GM21723 (cell line): Measurements from ENCODE around the gene RIPK4.
"Not testable (repeated sequence)": the region's sequence is repeated elsewhere in the genome, so short reads cannot be mapped to it uniquely, and the experiment has no call there.

Experiments used
- ATAC-seq: cut with Tn5 transposase; IDR thresholded peaks from one replicate; pipeline ENCODE4 v1.9.1; 2021; ENCODE audit warnings: mild to moderate bottlenecking, moderate library complexity; ENCODE audit not compliant: unreplicated experiment

RIPK4 gene

DNA sequence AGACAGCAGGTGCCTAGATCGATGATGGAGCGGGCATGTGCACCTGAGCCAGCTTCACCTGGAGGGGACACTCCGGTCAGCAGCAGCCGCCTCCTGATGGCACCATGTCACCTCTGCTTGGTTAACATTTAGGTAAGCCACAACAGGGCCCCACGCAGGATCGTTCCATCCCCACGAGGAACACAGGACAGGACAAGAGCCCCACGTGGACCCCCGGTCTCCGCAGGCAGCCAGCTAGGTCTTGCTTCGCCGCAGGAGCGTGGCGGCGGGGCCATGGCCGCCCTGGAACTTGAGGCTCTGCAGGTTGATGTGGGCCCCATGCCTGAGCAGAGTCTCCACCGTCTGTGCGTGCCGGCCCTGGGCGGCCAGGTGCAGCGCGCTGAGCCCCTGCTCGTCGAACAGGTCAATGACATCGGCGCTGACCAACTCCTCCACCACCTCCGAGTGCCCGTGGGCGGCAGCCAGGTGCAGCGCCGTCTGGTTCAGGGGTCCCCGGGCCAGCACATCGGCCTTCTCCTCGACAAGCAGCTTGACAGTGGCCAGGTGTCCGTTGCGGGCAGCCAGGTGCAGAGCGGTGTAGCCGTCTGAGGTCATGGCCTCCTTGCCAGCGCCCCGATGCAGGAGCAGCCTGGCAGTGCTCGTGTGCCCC lies 26.1 kb downstream of the RIPK4 start:
- ATAC-seq: no peak

GRCh38 chr21:41739936-41740335 lies 26.9 kb downstream of the RIPK4 start:
- ATAC-seq: no peak

DNA sequence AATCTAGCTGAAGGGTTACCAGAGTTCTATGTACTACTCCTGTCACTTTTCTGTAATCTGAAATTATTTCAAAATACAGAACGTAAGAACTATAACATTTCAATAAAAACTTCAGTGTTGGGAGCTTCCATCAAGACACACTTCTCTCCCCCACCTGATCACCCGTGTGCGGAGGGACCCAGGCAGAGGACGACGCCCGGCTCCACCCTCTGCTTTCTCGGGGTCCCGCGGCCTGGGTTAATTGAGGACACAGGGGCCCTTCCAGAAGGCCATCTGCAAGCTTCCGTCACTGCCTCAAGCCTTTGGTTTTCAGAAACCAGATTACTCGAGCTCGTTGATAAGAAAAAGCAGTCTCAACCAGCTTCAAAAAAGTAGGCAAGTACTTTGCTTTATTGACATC lies 27.8 kb downstream of the RIPK4 start:
- ATAC-seq: no peak

- ATAC-seq: no peak
Observed at GRCh38 chr21:41737651-41738324, 29.1 kb downstream of the RIPK4 start.

DNA sequence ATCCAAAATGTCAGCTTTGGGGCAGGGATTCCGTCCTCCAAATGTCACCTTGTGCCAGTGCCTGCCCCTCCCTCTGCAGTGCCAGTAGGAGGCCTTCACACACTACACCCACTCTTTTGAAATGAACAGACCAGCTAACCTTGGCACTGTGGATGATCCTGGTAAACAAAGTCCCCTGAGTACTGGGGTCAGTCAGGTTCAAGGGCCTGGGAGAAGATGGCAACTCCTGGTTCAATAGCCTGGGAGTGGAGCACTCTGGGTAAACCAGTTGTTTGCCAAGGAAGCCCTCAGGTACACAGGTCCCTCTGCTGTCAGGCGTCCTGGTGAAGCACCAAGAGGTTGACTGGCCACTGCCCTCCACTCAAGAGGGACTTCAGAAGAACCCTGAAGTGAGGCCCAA lies 30.4 kb downstream of the RIPK4 start:
- ATAC-seq: no peak

GRCh38 chr21:41733951-41734689 lies 32.7 kb downstream of the RIPK4 start:
- no peak for ATAC-seq

DNA sequence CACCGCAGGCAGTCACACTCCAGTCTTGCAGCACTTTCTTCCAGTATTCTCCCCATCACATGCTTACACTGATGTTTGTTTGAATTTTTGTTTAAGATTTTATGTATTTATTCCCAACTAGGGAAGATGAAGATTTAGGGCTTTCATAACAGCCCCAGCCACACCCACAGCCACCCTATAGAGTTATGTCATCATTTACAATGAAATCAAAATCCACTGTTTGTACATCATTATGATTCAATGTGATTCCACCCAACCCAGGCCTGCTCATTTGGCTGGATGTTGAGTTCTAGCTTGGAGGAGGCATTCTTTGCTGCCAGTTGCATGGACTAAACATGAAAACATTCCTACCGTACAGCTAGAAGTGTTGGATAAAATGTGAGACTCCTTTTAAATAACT lies 35.8 kb downstream of the RIPK4 start:
- no peak for ATAC-seq

DNA sequence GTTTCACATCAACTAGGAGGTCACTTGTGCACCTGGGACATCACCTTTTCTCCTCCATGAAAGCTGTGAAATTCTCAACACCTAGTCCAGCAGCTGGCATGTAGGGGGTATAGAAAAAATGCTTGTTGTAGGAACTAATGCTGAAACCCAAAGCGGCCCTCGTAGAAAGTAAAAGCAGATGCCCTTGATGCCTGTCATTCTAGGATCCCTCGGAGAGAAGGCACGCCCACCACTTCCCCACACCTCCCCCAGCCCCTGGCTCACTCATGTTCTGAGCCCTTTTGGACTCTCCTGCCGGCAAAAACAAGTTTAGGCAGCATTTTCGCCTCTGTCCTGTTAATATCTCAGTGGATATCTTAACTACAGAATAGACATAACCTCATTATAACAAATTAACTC lies 36.5 kb downstream of the RIPK4 start:
- ATAC-seq: no peak

GRCh38 chr21:41729701-41730366 lies 37.0 kb downstream of the RIPK4 start:
- ATAC-seq: no peak

DNA sequence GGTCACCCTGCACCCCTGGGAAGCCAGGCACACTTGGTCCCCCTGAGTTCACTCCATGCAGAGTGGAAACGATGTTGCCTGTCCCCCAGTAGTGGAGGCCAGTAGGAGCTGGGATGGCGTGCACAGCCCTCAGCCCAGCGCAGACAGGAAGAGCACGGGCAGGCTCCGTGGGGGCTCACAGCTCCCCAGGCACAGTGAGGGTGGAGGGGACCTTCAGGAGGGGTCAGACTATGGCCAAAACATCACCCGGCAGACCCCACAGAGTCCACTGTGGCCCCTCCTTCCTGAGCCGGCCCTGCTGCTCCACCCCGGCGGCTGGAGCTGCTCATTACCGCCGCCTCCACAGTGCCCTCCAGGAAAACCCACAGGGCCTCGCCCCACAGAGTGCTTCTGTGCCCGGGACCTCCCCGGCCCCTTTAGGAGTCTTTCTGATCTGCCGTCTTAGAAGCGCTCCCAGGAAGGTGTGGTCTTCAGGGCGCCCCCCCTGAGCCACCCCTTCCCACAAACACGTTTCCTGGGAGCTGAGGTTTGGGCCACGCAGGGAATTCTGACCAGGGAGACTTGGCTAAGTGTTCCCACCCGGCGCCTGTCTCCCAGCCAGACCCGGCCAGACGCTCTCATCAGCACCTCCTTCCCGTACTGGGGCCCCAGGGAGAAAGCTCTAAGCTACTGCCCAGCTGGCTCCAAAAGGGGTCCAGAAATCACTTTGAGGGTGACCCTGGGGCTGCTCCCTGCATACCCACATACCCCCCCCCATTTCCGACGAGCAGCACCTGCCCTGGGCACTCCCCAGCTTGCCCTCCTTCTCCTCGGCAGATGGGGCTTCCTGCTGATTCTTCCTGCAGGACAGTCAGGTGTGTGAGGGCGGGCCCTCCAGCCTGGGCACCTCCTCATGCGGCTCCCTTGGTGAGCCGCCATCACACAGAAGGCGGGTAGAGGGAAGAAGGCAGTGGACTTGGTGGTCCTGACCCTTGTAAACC lies 38.8 kb downstream of the RIPK4 start:
- no peak for ATAC-seq

DNA sequence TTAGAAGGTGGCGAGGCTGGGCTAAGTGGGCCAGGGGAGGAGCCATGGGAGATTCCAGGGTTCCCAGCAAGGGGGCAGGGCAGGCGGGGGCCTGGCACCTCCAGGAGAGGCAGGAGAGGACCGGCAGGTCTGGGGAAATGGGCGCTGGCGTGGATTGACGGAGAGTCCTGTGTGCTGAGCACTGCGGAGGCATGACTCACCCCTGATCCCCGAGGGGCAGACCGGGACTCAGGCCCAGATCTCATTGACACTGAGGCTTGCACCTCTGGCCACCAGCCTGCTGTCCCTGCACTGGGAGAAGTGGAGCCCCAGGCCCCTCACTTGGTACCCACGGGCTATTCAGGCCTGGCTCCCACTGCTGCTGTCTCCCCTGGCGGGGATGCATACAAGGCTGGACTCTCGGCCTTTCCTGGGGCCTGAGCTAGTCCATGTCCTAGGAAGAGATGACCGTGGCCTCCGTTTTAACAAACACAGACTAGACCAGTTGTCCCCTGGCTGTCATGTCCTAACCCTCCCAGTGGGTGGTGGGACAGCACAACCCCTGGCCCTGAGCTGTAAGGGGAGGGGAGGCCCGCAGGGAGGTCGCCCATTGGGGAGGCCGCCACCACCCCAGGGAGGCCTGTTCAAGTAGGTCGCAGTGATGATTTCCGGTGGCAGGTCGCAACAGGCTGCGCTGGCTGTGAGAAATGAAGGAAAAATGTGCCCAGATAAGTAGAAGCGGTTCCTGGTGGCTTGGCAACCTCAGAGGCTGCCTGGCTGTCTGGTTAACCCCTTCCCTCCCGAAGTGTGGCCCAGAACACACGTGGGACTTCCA lies 39.7 kb downstream of the RIPK4 start:
- no peak for ATAC-seq

- ATAC-seq: no peak
Observed at GRCh38 chr21:41726630-41726969, 40.3 kb downstream of the RIPK4 start.

DNA sequence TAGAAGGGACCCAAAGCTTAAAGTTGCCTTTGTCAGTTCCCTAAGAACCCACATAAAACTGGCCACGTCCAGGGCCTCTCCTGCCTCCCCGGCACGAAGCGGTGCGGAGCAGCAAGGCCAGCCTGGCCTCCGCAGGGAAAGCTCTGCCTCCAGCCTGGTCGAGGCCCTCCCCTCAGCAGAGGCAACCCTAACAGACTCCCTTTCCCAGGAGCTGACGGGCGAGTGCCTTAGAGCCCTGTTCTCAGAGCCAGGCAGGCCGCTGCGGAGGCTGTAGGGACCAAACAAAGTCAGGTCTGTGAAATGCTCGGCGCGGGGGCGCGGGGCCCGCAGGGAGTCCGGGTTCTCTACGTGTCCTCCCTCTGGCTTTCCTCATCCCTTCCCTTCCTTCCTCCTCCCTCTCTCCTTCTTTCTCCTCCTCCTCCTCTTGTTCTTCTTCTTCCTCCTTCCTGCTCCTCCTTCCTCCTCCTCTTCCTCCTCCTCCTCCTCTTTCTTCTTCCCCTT lies 40.7 kb downstream of the RIPK4 start:
- ATAC-seq: no peak

GRCh38 chr21:41725421-41726031 lies 41.3 kb downstream of the RIPK4 start:
- ATAC-seq: no peak

DNA sequence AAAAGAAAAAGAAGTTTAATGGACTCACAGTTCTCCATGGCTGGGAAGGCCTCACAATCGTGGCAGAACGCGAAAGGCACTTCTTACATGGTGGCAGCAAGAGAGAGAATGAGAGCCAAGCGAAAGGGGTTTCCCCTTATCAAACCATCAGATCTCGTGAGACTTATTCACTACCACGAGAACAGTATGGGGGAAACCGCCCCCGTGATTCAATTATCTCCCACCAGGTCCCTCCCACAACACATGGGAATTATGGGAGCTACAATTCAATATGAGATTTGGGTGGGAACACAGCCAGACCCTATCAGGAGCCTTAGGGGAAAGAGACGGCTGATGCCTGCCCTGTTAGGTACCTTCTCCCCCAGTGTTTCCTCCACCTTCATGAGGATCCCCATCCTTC lies 43.0 kb downstream of the RIPK4 start:
- ATAC-seq: not testable (repeated sequence)

- ATAC-seq: no peak
Observed at GRCh38 chr21:41722052-41723018, 44.5 kb downstream of the RIPK4 start.

- ATAC-seq: no peak
Observed at GRCh38 chr21:41720250-41720649, 46.6 kb downstream of the RIPK4 start.

GRCh38 chr21:41719691-41720090 lies 47.2 kb downstream of the RIPK4 start:
- no peak for ATAC-seq
